ENCODE data around the gene SLK.

The SLK gene

DNA sequence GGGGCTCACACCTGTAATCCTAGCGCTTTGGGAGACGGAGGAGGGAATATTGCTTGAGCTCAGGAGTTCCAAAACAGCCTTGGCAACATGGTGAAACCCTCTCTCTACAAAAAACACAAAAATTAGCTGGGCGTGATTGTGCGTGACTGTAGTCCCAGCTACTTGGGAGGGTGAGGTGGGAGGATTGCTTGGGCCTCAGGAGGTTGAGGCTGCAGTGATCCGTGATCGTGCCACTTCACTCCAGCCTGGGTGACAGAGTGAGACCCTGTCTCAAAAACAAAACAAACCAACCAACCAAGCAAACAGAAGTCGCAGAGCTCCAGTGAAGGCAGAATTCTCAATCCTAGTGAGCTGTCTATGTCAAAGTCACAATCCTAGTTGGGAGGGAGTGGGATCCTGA, 34.7 kb upstream of the SLK start:
- H3K27me3 Mint-ChIP-seq: no peaks in the 10 kb centered on the region
- H3K36me3 Mint-ChIP-seq: no peaks in the 10 kb centered on the region
- H3K4me3 Mint-ChIP-seq: no peak overlapping the region
- H3K27ac Mint-ChIP-seq: no peak overlapping the region
- H3K4me1 Mint-ChIP-seq: no peaks in the 10 kb centered on the region
- H3K9me3 Mint-ChIP-seq: no peaks in the 10 kb centered on the region

DNA sequence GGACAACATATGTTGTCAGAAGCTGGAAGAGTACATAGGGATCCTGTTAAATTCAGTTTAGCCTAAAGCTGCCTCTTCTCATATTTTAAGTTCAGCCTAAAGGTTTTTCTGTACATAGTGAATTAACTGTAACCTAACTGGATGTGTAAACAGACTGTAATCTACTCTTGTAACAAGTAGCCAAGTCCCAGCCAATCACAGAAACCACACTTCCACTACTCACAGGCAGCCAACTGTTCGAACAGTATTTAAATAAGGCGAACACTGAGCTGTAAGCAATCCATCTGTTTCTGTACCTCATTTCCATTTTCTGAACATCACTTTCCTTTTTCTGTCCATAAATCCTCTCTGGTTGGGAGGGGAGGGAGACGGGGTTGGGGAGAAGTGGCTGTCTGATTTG, 34.0 kb upstream of the SLK start:
- no peaks in the 10 kb centered on the region for H3K9me3 Mint-ChIP-seq
- H3K4me1 Mint-ChIP-seq: no peaks in the 10 kb centered on the region
- no peaks in the 10 kb centered on the region for H3K36me3 Mint-ChIP-seq
- H3K27ac Mint-ChIP-seq: no peak overlapping the region
- H3K4me3 Mint-ChIP-seq: no peak overlapping the region
- no peaks in the 10 kb centered on the region for H3K27me3 Mint-ChIP-seq

GRCh38 chr10:103933557-103934121, 33.3 kb upstream of the SLK start:
- no peak overlapping the region for H3K27ac Mint-ChIP-seq
- no peaks in the 10 kb centered on the region for H3K36me3 Mint-ChIP-seq

GRCh38 chr10:103934308-103934707, 32.6 kb upstream of the SLK start:
- no peaks in the 10 kb centered on the region for H3K4me1 Mint-ChIP-seq
- H3K36me3 Mint-ChIP-seq: no peaks in the 10 kb centered on the region
- no peaks in the 10 kb centered on the region for H3K27me3 Mint-ChIP-seq
- no peaks in the 10 kb centered on the region for H3K9me3 Mint-ChIP-seq
- H3K27ac Mint-ChIP-seq: no peak overlapping the region
- no peak overlapping the region for H3K4me3 Mint-ChIP-seq

More at GRCh38 chr10:103933557-103934121, 33.3 kb upstream of the SLK start:
- Mint-ChIP-seq H3K4me3 (no peak overlapping the region), H3K27me3 (no peaks in the 10 kb centered on the region), H3K4me1 (no peaks in the 10 kb centered on the region), H3K9me3 (no peaks in the 10 kb centered on the region)

DNA sequence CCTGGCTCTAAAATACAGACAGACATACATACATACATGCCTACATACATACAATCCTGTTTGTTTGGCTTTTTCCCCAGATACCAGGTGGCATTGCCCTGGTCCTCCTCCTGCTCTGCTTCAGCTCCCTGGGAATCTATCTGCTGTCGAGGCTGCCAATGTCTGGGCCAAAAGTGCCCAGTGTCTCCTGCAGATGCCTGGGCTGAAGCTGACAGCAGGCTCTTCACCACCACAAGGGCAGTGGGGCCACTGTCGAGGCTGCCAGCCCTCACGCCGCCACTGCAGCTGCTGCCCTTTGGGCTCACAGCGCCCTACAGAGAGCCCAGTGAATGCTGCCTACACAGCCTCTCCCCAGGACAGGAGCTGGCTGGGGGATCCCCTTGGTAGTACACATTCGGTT, 30.9 kb upstream of the SLK start:
- H3K9me3 Mint-ChIP-seq: no peaks in the 10 kb centered on the region

DNA sequence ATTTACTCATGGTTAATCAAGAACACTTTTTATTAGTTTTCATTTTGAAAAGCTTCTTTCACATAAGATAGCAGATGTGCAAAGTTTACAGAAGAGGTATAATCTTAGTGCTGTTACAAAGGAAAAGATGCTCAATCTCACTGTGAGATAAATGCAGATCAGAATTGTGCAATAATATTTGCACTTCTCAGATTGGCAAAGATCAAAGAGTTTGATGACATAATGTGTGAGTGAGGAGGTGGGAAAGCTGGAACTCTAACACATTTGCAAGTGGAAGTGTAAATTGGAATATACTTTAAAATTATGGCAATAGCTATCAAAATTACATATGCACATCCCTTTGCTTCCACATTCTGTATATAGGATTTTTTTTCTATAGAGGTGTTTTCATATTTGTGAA, 27.4 kb upstream of the SLK start:
- Mint-ChIP-seq H3K27me3 (no peaks in the 10 kb centered on the region), H3K4me3 (no peak overlapping the region), H3K9me3 (no peaks in the 10 kb centered on the region), H3K27ac (no peak overlapping the region), H3K4me1 (no peaks in the 10 kb centered on the region), H3K36me3 (no peaks in the 10 kb centered on the region)

More for the DNA sequence above, 30.9 kb upstream of the SLK start:
- Mint-ChIP-seq H3K36me3 (no peaks in the 10 kb centered on the region), H3K27me3 (no peaks in the 10 kb centered on the region), H3K4me1 (no peaks in the 10 kb centered on the region), H3K27ac (no peak overlapping the region), H3K4me3 (no peak overlapping the region)

- no peaks in the 10 kb centered on the region for H3K36me3 Mint-ChIP-seq
- no peak overlapping the region for H3K27ac Mint-ChIP-seq
- H3K9me3 Mint-ChIP-seq: no peaks in the 10 kb centered on the region
- H3K4me3 Mint-ChIP-seq: no peak overlapping the region
- H3K4me1 Mint-ChIP-seq: no peaks in the 10 kb centered on the region
- H3K27me3 Mint-ChIP-seq: no peaks in the 10 kb centered on the region
Measured at GRCh38 chr10:103941801-103942200, 25.1 kb upstream of the SLK start.

DNA sequence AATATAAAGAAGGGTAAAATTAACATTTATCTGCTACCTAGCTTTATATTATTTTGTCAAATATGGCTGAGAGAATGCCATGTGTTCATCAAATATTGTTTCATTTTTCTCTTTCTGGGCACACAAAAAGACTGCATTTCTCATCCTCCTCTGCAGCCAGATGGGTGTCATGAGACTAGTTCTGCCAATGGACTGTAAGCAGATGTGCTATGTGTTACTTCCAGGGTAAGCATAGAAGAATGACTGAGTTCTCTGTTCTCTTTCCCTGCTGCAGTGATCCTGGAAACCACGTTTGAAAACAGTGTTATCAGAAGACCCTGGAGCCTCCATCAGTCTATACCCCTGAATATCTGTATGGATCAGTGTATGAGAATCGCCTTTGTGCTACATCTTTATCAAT, 24.1 kb upstream of the SLK start:
- Mint-ChIP-seq H3K36me3 (no peaks in the 10 kb centered on the region), H3K4me3 (no peak overlapping the region), H3K27me3 (no peaks in the 10 kb centered on the region), H3K4me1 (peaks cover 3% of the 10 kb centered on the region), H3K9me3 (no peaks in the 10 kb centered on the region), H3K27ac (no peak overlapping the region)

DNA sequence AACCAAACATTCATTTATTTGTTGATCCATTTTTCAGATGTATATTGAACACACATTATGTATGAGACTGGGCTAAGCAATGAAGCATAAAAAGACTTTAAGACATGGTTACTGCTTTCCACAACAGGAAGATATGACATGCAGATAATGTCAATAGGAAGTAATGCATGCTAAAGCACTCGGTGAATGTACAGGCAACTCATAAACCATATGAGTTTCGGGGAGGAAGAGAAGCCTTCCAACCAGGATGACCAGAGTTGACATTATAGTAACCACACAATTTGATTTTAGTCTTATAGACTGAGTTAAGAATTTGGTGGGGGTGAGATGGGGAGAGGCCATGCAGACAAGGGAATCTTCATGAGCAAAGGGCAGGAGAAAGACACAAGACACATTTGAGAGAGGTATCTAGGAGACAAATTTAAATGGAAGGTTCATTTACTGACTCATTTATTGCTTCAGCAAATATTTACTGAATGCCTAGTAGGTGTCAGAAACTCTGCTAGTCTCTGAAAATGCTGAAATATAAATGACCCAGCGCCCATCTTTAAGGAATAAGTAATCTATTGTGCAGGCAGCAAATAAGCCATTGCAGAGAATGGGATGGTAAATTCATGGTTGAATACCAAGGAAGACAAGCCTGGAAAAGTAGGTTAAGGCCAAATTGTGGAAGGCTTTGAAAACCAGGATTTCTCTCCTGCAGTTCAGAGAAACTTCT, 19.0 kb upstream of the SLK start:
- no peak overlapping the region for H3K27ac Mint-ChIP-seq
- peaks cover 6% of the 10 kb centered on the region for H3K4me1 Mint-ChIP-seq
- H3K36me3 Mint-ChIP-seq: no peaks in the 10 kb centered on the region
- no peaks in the 10 kb centered on the region for H3K9me3 Mint-ChIP-seq
- H3K4me3 Mint-ChIP-seq: no peak overlapping the region
- no peaks in the 10 kb centered on the region for H3K27me3 Mint-ChIP-seq

DNA sequence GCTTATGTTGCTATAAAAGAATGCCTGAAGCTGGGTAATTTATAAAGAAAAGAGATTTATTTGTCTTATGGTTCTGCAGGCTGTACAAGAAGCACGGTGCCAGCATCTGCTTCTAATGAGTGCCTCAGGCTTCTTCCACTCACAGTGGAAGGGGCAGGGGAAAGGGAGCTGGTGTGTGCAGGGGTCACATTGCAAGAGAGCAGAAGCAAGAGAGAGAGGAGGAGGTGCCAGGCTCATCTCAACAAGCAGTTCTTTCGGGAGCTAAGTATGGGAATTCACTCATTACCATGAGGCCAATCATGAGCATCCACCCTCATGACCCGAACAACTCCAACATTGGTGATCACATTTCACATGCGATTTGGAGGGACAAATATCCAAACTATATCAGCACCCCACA, 17.2 kb upstream of the SLK start:
- no peaks in the 10 kb centered on the region for H3K9me3 Mint-ChIP-seq
- no peaks in the 10 kb centered on the region for H3K27me3 Mint-ChIP-seq
- H3K4me3 Mint-ChIP-seq: no peak overlapping the region
- no peak overlapping the region for H3K27ac Mint-ChIP-seq
- H3K4me1 Mint-ChIP-seq: peaks cover 6% of the 10 kb centered on the region
- H3K36me3 Mint-ChIP-seq: no peaks in the 10 kb centered on the region

GRCh38 chr10:103951183-103951582, 15.8 kb upstream of the SLK start:
- no peak overlapping the region for H3K27ac Mint-ChIP-seq
- H3K4me1 Mint-ChIP-seq: peaks cover 6% of the 10 kb centered on the region
- no peak overlapping the region for H3K4me3 Mint-ChIP-seq
- no peaks in the 10 kb centered on the region for H3K36me3 Mint-ChIP-seq
- no peaks in the 10 kb centered on the region for H3K27me3 Mint-ChIP-seq
- no peaks in the 10 kb centered on the region for H3K9me3 Mint-ChIP-seq

DNA sequence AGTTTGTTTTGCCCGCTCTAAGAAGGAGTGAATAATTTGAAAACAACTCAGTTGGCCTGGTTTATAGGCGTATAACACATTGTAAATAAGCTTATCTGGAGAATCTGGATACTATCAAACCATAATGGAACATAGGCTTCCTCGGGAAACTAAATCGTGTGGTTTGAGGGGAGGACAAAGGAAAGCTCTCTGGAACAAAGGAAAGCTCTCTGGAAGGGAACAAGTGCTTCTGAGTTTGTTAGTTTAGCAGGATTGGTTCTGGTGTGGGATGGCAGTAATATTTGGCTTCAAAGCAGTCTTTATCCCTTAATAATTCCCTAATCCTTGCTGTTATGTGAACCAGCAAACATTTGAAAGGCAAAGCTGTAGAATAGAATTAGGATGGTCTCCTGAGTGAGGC, 15.0 kb upstream of the SLK start:
- H3K27ac Mint-ChIP-seq: no peak overlapping the region

GRCh38 chr10:103954543-103954942, 12.4 kb upstream of the SLK start:
- no peaks in the 10 kb centered on the region for H3K36me3 Mint-ChIP-seq
- no peaks in the 10 kb centered on the region for H3K4me1 Mint-ChIP-seq
- no peak overlapping the region for H3K4me3 Mint-ChIP-seq
- no peak overlapping the region for H3K27ac Mint-ChIP-seq
- H3K9me3 Mint-ChIP-seq: no peaks in the 10 kb centered on the region
- H3K27me3 Mint-ChIP-seq: no peaks in the 10 kb centered on the region

More for the DNA sequence above, 15.0 kb upstream of the SLK start:
- Mint-ChIP-seq H3K36me3 (no peaks in the 10 kb centered on the region), H3K9me3 (no peaks in the 10 kb centered on the region), H3K4me1 (peaks cover 6% of the 10 kb centered on the region), H3K27me3 (no peaks in the 10 kb centered on the region), H3K4me3 (no peak overlapping the region)

DNA sequence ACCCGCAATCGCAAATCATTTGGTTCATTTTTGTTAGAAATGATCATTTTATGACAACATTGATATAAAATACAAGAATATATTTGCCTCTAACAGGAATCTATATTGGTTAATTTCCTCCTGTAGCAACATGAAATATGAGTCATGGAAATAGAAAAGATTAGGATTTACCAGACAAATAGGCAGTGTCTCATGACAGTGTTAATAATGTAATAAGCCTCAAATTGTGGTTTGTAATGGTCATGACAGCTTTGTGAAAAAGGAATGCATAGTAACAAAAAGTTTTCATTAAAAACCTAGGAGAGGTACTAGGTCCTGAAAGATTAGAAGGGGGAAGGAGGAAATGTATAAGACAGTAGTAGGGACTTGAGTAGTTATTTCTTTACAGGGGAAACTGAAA, 7.9 kb upstream of the SLK start:
- Mint-ChIP-seq H3K27ac (no peak overlapping the region), H3K4me1 (no peaks in the 10 kb centered on the region), H3K27me3 (no peaks in the 10 kb centered on the region), H3K36me3 (no peaks in the 10 kb centered on the region), H3K4me3 (no peak overlapping the region), H3K9me3 (no peaks in the 10 kb centered on the region)

DNA sequence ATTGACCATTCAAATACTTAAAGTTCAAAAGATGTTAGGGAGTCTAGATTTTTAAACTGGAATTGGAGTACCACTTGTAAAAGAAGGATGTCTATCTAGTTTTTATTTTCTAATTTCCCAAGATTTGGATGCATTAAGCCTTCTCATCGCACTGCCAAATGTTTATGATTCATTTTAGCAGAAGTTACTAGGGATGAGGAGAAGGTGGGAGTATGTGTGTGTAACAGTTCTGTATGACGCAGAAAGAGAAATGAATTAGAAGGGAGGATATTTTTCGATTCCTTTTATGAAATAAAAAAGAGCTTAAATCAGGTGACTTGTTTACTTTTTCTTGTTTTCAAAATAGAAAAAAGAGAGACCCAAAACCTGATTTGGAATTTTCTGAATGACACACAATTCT, 6.8 kb upstream of the SLK start:
- H3K27me3 Mint-ChIP-seq: no peaks in the 10 kb centered on the region
- H3K4me3 Mint-ChIP-seq: no peak overlapping the region
- no peak overlapping the region for H3K27ac Mint-ChIP-seq

DNA sequence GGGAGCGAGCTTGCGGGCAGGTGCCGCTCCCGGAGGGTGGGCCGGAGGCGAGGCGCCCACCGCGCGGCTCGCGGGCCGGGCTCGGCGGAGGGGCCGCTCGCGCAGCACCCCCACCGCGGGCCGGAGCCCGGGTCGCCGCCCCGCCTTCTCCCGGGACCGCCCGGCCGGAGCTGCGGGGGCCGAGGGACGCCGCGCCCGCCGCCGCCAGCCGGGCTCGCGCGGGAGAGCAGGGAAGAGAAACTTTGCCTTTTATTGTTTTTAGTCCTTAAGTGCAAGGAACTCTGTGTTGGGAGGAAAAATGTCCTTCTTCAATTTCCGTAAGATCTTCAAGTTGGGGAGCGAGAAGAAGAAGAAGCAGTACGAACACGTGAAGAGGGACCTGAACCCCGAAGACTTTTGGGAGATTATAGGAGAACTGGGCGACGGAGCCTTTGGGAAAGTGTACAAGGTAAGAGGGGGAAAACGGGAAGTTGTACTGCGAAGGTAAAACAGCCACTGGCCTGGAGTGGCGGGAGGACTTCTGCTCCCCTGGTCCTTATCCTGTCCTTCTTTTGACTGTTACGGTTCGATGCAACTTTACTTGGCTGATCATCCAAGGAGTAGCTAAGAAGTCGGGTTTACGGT, 620 bp downstream of the SLK start:
- no peaks in the 10 kb centered on the region for H3K27me3 Mint-ChIP-seq
- H3K9me3 Mint-ChIP-seq: no peaks in the 10 kb centered on the region
- peak overlapping the region; percentile 98 for H3K4me3 Mint-ChIP-seq
- peaks cover 50% of the 10 kb centered on the region for H3K4me1 Mint-ChIP-seq
- no peaks in the 10 kb centered on the region for H3K36me3 Mint-ChIP-seq
- peak overlapping the region; percentile 93 for H3K27ac Mint-ChIP-seq

More for the DNA sequence above, 6.8 kb upstream of the SLK start:
- Mint-ChIP-seq H3K9me3 (no peaks in the 10 kb centered on the region), H3K4me1 (no peaks in the 10 kb centered on the region), H3K36me3 (no peaks in the 10 kb centered on the region)

Measured in activated naive CD4-positive, alpha-beta T cell treated with anti-CD3 and anti-CD28 coated beads, Interleukin-2, amount 50 U/mL, for 24 hours (primary cell).